Measurements from ENCODE around the gene IFTAP.

- no peak for TF ChIP-seq CTCF (IDR thresholded peaks at IDR 0.05)
- no peak for TF ChIP-seq POLR2A (IDR thresholded peaks at IDR 0.05)
- TF ChIP-seq POLR2AphosphoS5 (IDR thresholded peaks at IDR 0.05), result no peak
Measured at GRCh38 chr11:36684840-36685801, 90.8 kb downstream of the IFTAP start.
